ENCODE results near the gene ASTN2.

GRCh38 chr9:117245175-117245829, 169.6 kb downstream of the ASTN2 start:
- TF ChIP-seq YY1 (IDR thresholded peaks at IDR 0.05; ENCODE audit: insufficient read depth, insufficient read length) (no peak), ZNF274 (IDR thresholded peaks at IDR 0.05; ENCODE audit: low read depth, low read length) (no peak)

Data from NT2/D1 (cell line).